ENCODE results near the gene HOGA1.

- no peak for TF ChIP-seq CTCF (IDR thresholded peaks at IDR 0.05)
- TF ChIP-seq POLR2A (IDR thresholded peaks at IDR 0.05): no peak
These were observed 37.0 kb upstream of the HOGA1 start for GRCh38 chr10:97547271-97547600.

Data from right lobe of liver (tissue), 4 donors.